HG03520 (cell line): ENCODE results near the gene ANKRD40.
"Not testable (repeated sequence)": the region's sequence is repeated elsewhere in the genome, so short reads cannot be mapped to it uniquely, and the experiment has no call there.

Experiments
- ATAC-seq: cut with Tn5 transposase; IDR thresholded peaks from one replicate; pipeline ENCODE4 v1.9.1; 2021; ENCODE audit warnings: mild to moderate bottlenecking, moderate library complexity; ENCODE audit not compliant: unreplicated experiment

Gene ANKRD40

DNA sequence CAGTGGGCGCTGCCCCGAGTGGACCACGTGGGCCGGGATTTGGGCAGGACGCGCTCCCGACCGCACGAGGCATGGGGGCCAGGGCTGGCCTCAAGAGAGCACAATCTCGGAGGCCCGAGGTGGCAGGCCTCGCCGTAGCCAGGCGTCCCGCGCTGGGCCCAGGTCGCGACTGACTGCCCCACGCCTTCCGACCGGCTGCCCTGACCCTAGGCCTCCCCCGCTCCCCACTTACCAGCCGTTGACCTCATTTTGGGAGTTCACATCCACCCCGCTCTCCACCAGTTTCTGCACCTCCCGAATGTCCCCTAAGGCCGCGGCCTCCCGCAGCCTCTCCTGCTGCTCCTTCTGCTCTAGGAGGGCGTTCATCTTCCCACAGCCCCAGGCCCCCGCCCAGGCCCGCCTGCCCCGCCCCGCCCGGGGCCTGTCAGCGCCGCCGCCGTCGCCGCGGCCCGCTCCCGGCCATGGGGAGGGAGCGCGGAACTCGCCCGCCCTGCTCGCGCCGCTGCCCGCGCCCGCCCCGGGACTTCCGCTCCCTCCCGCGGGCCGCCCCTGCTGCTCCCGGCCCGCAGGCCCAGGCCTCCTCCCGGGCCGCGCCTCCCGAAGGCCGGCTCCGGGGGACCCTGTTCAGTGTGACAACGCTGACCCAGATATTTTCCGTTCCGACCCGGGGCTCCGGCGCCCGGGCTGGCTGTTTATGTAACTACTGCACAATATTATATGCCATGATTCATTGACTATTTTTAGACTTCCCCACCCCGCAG is at the start of gene ANKRD40:
ANKRD40 (minus strand) TSS at position 626 of the 761 bp plus-strand sequence; CDS start at position 366, 260 bp downstream.
- ATAC-seq, result peak; percentile 63

DNA sequence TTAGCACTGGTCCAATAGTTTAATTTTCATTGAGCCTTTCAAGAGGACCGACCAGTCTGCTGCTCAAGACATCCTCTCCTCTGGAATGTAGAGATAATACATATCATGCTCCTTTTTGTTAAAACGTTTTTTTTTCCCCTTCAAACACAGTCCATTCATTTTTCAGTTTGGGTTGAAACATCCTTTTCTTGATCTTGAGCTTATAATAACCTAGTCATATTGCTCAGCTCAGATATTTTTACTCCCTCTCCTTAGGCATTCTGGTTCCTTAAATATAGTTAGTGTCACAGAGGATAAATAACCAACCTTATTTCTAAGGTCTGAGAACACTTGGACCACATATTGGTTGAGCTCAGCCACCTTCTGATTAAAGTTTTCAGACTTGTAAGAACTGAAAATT is 46.8 kb upstream of the ANKRD40 start:
- no peak for ATAC-seq

GRCh38 chr17:50749245-50749644 is 41.5 kb upstream of the ANKRD40 start:
- no peak for ATAC-seq

DNA sequence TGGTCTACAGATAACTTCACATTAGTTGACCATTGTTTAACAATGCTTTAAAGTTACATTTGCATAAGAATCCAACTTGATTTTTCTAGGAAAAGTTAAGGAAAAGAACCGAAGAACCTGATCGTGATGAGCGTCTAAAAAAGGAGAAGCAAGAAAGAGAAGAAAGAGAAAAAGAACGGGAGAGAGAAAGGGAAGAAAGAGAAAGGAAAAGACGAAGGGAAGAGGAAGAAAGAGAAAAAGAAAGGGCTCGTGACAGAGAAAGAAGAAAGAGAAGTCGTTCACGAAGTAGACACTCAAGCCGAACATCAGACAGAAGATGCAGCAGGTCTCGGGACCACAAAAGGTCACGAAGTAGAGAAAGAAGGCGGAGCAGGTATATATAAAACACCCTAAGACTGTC is 37.9 kb upstream of the ANKRD40 start:
- no peak for ATAC-seq

DNA sequence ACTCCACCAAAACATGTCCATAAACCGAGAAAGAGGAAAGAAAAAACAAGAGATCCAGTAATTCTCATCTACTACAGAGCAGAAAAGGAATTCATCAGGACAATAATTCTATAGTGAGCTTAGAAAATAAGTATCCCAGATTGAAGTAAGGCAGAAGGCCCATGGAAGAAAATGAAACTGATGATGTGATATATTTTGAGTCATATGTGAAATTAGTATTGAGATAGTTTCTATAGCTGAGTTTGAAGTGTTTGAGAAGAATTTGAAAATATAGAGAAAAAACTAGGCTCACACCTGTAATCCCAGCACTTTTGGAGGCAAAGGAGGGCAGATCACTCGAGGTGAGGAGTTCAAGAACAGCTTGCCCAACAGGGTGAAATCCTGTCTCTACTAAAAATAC is 31.4 kb upstream of the ANKRD40 start:
- no peak for ATAC-seq

GRCh38 chr17:50737118-50737698 is 29.5 kb upstream of the ANKRD40 start:
- no peak for ATAC-seq

- ATAC-seq, result no peak
Measured at GRCh38 chr17:50735287-50735686, 27.6 kb upstream of the ANKRD40 start.

GRCh38 chr17:50731575-50732460 is 24.1 kb upstream of the ANKRD40 start:
- ATAC-seq, result no peak

DNA sequence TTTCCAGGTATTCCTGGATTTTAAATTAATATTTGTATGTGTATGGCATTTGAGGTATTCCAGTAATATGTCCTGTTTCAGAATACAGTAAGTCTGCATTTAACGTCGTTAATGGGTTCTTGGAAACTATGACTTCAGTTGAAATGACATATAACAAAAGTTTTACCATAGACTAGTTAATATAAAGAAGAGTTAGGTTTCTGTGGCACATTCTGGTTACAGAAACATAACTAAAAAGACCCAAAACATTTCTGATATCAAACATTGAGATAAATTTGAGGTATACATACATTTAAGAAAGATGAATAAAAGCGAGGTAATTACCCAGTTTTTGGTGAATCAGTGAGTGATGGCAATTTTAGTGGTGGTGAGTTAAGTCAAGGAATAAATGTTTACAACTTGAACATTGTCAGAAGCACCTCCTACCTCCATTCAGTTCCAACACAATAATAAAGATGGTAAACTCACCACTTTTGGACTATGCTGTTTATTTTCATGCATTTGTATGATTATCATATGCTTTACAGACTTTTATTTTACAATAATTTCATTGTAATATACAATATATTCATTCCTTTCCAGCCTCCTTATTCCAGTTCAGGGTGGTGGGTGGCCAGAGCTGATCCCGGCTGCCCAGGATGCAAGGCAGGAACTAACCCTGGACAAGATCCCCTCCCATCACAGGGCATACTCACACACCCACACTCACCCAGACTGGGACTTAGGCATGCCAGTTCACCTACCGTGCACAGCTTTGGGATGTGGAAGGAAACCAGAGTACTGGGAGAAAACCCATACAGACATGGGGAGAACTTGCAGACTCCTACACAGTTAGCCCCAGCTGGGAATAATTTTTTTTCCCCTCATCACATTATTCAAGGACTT is 21.4 kb upstream of the ANKRD40 start:
- no peak for ATAC-seq

- no peak for ATAC-seq
Measured at GRCh38 chr17:50728112-50728429, 20.4 kb upstream of the ANKRD40 start.

DNA sequence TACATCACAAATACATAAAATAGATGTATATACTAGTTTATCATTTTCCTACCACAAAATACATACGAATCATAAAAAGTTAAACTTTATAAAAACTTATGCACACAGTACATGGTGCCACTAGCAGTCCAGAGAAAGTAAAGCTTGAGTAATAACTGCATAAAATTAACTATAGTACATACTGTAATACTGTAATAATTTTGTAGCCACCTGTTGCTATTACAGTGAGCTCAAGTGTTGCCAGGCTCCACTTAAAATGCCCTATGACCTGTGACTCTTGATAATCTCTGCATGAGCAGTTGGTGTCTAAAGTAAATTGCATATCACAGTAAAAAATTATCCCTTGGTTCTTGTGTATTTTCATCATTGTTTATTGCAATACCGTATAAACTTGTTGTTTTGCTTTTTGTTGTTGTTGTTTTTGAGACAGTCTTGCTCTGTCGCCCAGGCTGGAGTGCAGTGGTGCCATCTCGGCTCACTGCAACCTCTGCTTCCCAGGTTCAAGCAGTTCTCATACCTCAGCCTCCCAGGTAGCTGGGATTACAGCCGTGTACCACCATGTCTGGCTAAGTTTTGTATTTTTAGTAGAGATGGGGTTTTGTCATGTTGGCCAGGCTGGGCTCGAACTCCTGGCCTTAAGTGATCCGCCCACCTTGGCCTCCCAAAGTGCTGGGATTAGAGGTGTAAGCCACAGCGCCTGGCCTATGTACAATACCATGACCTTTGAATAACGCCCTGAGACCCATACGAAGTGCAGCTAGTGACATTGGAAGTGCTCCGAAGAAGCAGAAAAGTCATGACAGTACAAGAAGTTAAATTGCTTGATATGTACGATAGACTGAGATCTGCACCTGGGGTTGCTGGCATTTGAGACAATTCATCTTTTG is 18.3 kb upstream of the ANKRD40 start:
- no peak for ATAC-seq

GRCh38 chr17:50724622-50725021 is 16.9 kb upstream of the ANKRD40 start:
- not testable (repeated sequence) for ATAC-seq

DNA sequence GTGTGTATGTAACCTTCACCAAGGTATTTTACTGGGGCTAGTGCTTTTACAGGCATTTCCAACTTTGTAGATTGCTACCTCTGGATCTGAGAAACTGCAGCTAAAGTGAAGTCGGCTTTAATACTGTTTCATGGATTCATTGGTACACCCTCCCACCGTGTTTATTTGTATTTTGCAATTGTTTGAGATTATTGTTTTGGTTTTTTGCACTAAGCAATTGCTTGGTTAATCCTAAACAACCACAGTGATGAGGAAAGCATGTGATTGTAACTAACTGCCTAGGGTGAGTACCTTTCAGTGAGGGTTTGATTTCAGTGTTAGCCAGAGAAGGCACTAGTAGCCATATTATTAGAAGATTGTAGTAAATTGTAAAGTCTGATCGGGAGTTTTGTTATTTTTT is 15.0 kb upstream of the ANKRD40 start:
- ATAC-seq, result no peak

DNA sequence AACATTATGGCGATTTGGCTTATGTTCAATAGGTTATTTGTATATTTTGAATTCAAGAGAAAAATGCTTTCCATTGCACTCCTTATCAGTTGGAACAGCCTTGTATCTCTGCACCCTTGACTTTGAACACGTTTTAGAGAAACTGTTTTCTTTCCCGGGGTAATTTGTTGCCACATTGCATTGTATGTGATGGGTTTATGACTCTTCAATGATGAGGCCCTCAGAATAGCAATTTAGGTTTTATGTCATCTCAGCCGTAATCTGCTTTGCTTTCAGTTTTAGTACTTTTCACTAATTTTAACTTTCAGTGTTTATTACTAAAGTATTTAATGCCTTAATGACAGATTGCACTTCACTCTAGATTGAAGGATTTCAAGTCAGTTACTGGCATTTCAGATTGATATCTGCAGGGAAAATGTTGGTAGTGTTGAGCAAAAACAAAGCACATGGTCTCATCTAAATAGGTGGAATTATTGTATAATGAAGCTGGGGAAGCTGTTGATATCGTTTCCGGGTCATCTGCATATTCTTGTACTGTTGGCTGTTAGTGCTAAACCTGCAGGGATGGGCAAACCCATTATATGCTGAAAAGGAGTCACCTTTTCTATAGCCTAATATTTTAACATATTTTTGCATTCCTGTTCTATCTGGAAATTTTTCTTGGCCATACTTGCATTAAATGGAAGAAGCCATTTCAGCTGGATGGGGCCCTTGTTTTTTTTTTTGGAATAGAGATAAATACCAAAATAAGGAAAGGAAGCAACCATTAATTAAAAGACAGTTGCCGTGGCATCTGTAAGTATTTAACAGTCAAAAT is 13.7 kb upstream of the ANKRD40 start:
- ATAC-seq, result no peak

DNA sequence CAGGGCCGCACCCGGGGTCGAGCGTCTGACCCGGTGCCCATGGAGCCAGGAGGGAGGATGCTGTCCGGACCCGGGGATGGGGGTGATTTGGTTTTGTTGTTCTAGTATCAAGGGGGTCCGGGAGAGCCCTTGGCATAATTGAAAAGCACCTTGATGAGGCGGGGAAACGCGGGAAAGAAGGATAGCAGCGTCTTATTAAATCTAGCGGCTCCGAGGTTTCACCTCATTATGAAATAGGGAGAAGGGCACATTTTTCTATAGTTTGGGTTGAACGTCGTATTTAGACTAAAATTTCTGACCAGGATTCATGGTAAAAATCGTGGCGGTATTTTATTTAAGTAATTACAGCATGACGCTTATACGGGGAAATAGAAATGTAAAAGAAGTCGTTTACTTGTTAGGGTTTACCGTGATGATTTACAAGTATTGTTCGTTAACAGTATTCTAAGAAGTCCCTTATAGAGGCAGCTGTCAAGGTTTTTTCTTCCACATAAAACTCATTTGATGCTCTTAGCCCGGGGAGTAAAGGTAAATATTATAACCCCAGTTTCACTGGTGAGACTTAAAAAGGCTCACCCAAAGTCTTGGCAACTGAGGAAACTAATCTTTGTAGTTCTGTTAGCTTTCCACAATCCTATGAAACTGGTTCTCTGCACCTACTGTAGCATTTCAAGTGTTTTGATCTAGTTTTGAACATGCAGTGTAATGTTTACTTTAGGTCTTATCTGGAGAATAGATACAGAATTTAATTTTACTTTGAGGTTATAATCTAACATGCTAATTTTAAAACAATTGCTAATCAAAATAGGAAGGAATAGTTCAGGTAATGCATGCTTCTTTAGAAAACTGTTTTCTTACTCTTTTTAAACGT is 12.4 kb upstream of the ANKRD40 start:
- ATAC-seq, result no peak

GRCh38 chr17:50719144-50719923 is 11.6 kb upstream of the ANKRD40 start, which contains the start of gene LUC7L3:
Gene LUC7L3 (plus strand): TSS chr17:50719603. CDS start chr17:50719733, 130 bp downstream.
- ATAC-seq, result peak; percentile 92

- ATAC-seq, result no peak
Measured at GRCh38 chr17:50715471-50715870, 7.8 kb upstream of the ANKRD40 start.
